GM21717 (cell line): ENCODE results near the gene PEX1.
A peak's percentile ranks its signal among the peaks of the same experiment; 100 is the strongest.
"Not testable (repeated sequence)": the region's sequence is repeated elsewhere in the genome, so short reads cannot be mapped to it uniquely, and the experiment has no call there.

Source experiments
- ATAC-seq: cut with Tn5 transposase; IDR thresholded peaks from one replicate; pipeline ENCODE4 v1.9.1; 2021; ENCODE audit warnings: mild to moderate bottlenecking, moderate library complexity; ENCODE audit not compliant: unreplicated experiment

PEX1 gene

GRCh38 chr7:92528188-92528957, at the start of gene PEX1, which contains the start of gene RBM48:
Gene PEX1, minus strand, starts transcription at chr7:92528520. Its CDS starts 85 bp downstream, at chr7:92528435.
Gene RBM48, plus strand, starts transcription at chr7:92528795. Its CDS starts 19 bp downstream, at chr7:92528814.
- peak; percentile 96 for ATAC-seq

DNA sequence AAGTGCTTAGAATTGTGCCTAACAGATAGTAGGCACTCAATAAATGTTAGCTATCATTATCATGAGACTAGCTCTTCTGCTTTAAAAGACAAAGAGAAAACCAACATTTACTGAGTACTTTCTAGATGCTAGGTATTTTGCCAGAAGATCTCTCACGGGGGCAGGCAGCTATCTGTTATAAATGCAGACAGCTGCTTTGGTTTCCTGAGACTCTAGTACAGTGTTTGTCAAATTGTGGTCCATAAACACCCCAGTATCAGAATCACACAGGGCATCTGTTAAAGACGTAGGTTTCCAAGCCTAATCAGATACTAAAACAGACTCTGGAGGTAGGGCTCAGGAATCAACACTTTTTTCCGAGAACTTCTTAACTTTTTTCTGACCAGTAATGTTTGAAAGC, 48.0 kb upstream of the PEX1 start:
- ATAC-seq = no peak

- ATAC-seq = no peak
Measured at GRCh38 chr7:92569137-92569536, 40.8 kb upstream of the PEX1 start.

DNA sequence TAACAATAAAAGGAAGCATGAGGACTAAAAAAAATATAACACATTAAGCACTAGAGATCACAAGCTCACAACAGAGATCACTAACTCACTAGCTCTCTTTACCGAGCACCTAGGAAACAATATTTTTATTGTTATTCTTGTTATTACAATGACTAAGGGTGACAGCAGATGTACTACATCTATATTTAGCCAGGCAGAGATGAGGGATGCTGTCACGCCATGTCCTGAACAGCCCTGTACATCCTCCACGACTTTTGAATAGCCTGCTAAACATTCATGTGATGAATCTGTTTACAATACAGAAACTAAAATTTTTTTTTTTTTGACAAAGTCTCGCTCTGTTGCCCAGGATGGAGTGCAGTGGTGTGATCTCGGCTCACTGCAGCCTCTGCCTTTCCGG, 39.1 kb upstream of the PEX1 start:
- ATAC-seq = no peak

GRCh38 chr7:92563345-92563744, 35.0 kb upstream of the PEX1 start:
- no peak for ATAC-seq

- no peak for ATAC-seq
Measured at GRCh38 chr7:92560602-92561001, 32.3 kb upstream of the PEX1 start.

- ATAC-seq = no peak
Measured at GRCh38 chr7:92557808-92558362, 29.6 kb upstream of the PEX1 start.

DNA sequence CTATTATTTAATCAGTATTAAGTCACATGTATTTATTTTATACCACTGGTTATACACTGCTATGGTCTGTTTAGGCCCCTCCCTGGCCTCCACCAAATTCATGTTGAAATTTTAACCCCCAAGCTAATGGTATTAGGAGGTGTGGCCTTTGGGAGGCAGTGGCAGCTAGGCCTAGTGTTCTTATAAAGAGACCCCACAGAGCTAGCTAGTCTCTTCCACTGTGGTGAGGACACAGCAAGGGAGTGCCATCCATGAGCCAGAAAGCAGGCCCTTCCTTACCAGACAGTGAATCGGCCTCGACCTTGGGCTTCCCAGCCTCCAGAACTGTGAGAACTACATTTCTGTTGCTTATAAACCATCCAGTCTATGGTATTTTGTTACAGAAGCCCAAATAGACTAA, 28.9 kb upstream of the PEX1 start:
- ATAC-seq = no peak

DNA sequence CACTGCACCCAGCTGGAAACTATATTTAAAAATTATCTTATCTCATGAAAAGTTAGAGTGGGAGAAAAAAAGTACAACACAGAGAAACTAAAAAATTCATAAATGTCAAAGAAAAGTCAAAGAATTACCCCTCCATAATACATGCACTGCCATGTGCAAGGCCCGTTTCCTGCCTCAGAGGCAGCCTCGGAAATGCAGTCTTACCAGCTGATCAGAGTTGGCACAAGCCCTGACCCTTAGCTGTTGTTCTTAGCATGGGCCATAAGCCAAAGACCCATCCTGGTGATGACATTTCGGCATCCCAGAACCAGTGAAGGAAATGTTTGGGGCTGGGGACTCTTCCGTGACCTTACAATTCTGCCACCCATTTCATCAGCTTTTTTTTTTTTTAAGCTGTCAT, 21.9 kb upstream of the PEX1 start:
- no peak for ATAC-seq

GRCh38 chr7:92547579-92547978, 19.3 kb upstream of the PEX1 start:
- ATAC-seq = no peak

DNA sequence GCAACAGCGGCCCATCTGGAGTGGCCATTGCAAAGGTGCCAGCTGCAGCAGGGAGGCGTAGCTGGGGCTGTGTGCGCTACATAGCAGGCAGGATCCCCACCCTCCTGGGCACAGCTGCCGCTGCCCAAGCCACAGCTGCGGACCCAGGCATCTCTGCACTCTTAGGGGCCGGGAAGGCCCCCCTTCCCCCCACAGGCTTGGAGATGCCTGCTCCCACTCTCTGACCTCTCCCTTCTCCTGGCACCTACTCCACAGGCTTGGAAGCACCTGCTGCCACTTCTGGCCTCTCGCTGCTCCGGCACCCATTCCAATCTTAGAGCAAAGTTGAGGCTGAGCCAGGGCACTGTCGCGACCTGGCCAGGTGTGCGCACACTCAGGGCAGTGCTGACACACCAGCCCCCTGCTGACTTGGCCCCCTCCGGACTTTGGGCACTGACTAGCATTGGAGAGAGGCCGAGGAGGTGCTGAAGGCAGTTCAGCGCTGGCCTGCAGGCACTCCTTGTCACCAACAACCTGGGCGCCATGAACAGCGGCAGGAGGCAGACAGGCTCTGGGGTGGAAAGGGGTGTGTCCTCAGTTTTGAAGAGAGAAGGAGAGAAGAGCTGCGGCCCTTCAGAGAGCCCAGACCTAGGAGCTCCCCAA, 18.7 kb upstream of the PEX1 start:
- no peak for ATAC-seq

GRCh38 chr7:92545116-92545515, 16.8 kb upstream of the PEX1 start:
- ATAC-seq = not testable (repeated sequence)

DNA sequence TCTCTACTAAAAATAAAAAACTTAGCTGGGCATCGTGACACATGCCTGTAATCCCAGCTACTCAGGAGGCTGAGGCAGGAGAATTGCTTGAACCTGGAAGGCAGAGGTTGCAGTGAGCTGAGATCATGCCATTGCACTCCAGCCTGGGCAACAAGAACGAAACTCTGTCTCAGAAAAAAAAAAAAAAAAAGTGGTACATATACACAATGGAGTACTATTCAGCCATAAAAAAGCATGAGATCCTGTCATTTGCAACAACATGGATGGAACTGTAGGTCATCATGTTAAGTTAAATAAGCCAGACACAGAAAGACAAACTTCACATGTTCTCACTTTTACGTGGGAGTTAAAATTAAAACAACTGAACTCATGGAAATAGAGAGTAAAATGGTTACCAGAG, 15.2 kb upstream of the PEX1 start:
- ATAC-seq = not testable (repeated sequence)

GRCh38 chr7:92534572-92534971, 6.3 kb upstream of the PEX1 start:
- no peak for ATAC-seq

DNA sequence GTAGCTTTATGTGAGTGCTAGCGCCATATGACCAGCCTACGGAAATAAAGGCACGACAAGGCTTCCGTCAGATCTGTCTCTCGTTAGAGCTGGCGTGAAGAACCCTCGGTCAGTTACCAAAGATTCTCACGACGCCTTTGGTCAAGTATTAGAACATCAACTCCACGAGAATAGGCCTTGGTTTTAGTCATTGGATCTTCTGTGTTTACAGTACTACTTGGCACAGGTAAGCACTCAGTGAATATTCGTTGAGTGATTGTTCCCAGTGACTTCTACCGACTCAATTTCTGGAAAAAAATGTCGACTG, 591 bp upstream of the PEX1 start:
- ATAC-seq = no peak

- peak; percentile 38 for ATAC-seq
Measured at GRCh38 chr7:92527300-92528187, 776 bp downstream of the PEX1 start.

DNA sequence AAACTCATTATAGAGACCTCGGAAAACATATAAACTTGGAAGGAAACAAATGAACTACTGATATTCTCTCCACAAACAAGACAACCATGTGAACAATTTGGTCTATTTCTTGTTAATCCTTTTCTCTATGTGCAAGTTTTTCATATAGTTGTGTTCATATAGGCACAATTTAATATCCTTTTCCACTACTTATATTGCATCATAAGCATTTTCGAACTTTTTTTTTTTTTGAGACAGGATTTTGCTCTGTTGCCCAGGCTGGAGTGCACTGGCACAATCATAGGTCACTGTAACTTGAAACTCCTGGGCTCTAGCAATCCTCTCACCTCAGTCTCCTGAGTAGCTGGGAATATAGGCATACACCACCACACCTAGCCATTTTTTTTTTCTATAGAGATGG, 5.2 kb downstream of the PEX1 start:
- no peak for ATAC-seq

DNA sequence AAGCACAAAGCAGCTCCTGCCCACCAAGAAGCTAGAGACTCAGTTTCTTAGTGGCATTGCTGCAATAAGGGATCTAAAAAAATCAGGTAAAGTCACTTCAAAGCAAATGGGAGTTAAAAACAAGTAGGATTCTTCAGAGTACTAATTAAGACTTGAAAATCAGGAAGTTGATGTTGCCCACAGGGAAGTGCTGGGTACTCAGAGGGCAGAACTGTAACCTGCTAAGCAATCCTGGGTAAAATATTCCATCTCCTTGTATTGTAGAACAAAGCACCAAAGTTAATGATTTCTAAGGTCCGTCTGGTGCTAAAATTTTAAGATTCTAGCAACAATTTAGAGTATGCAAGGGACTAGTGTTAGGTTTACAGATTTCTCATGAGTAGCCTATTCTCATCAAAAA, 8.3 kb downstream of the PEX1 start:
- no peak for ATAC-seq

- ATAC-seq = no peak
Measured at GRCh38 chr7:92517631-92518030, 10.7 kb downstream of the PEX1 start.

DNA sequence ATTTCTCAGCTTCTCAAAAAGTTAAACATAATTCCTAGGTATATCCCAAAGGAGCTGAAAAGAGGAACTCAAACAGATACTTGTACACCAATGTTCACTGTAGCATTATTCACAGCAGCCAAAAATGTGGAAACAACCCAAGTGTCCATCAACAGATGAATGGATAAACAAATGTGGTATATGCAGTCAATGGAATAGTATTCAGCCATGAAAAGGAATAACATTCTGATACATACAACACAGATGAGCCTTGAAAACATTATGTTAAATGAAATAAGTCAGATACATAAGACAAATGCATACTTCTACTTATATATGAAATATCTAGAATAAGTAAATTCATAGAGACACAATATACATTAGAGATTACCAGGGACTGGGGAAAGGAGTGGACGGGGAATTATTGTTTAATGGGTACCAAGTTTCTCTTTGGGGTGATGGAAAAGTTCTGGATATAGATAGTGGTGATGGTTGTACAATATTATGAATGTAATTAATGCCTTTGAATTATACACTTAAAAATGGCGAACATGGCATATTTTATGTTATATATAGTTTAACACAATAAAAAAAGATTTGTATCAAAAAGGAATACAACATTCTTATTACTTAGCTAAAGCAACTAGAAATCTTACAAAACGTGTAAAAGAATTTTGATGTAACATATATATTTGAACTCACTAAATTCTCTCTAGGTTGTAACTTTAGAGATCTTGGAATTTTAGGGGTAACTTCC, 15.0 kb downstream of the PEX1 start:
- ATAC-seq = no peak

DNA sequence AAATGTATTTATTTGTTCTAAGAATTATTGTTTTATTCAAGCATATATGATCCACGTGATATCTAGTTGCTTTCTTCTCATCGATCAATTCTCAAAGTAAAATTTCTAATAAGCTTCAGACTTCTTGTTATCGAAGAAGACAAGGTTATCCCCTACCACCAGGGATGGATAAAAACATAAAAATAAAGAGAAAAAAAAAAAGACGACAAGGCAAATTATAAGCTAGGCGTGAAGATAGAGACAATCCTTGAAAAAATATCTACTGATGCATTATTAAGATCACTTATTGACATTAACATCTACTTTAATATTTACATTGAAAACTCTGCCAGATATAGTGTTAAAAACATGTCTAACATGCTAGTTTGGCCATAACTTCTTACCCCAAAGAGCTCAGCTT, 19.4 kb downstream of the PEX1 start:
- no peak for ATAC-seq
